SKM-1 (cell line): ENCODE measurements around the gene UMODL1.

Experiments used
- DNase-seq: peaks from one replicate; lab custom pipeline; 2025; ENCODE audit not compliant: unreplicated experiment; lab: John Stamatoyannopoulos, UW

Gene UMODL1

DNA sequence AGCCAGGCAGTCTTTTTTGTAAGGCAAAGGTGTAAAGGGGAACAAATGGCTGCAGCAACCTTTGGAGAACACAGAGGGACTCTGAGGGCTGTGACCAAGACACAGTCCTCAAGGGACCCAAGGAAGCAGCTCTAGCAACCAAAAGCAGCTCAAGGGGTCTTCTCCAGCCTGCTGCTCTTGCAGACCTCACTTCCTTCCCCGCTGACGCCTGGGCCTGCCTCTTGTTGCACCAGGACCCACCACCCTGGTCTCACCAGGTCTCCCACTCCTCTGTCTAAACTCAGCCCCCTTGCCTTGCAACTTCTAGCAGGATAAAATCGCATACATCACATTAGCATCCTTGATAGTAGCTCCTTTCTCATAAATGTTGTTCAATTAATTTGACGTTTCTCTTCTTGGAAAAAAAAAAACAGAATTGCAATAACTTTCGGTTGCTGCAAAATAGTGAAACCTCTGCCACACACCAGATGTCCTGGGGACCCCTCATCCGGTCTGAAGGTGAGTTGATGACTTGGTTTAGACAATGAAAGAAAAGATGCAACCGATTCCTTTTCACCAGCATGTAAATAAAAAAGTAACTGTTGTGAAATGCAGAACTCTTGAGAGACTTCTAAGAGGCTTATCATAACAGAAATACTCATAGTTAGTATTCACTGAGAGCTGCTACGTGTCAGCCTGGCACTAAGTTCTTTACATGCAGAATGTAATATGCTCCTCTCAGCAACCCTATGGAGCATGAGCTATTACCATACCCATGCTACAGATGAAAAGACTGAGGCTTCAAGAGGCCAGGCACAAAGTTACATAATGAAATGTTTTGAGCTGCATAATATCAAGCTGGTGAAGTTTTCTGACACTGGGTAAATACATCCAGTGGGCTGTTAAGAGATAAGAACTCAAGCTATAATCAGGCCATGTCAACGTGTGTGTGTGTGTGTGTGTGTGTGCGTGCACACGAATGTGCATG is 58.5 kb downstream of the UMODL1 start:
- DNase-seq = no peak

DNA sequence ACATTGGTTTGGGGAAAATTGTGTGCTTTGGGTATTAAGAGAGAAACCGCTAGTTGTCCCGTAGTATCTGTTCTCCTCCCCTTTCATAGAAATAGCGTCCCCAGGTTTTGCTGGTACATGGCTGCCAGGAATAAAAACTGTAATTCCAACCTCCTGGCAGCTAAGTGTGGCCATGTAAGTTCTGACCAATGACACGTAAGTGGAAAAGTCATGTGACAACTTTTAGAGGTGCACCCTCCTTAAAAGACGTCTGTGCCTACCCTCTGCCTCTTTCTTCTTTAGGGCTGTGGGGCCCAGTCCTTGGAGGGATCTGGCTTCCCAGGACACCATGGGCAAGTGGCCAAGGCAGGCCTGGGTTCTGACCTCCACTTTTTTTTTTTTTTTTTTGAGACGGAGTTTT is 59.3 kb downstream of the UMODL1 start:
- DNase-seq = no peak

DNA sequence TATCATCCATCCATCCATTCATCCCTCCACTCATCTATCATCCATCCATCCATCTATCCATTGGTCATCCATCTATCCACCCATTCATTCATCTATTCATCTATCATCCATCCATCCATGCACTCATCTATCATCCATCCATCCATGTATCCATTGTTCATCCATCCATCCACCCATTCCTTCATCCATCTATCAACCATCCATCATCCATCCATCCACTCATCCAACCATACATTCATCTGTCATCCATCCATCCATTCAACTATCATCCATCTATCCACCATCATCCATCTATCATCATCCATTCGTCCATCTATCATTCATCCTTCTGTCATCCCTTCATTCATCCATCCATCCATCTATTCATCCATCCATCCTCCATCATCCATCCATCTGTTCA is 61.1 kb downstream of the UMODL1 start:
- no peak for DNase-seq

DNA sequence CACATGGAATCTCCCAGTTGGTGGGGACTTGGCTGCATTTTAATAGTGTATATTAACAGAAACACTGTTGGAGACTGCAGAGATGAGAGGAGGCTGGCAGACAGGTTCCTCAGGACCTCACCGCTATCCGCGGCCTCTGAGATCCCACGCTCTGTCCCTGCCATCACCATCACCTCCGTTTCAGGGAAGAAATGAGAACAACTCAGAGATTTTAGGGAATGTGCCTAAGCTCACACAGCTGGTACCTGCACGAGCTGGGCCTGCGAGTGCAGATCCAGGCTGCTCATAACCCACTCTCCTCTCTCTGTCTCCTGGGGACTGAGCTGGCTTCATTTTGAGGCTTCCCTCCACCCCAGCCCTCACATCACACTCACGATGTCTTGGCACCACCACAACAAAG is 62.0 kb downstream of the UMODL1 start:
- no peak for DNase-seq

DNA sequence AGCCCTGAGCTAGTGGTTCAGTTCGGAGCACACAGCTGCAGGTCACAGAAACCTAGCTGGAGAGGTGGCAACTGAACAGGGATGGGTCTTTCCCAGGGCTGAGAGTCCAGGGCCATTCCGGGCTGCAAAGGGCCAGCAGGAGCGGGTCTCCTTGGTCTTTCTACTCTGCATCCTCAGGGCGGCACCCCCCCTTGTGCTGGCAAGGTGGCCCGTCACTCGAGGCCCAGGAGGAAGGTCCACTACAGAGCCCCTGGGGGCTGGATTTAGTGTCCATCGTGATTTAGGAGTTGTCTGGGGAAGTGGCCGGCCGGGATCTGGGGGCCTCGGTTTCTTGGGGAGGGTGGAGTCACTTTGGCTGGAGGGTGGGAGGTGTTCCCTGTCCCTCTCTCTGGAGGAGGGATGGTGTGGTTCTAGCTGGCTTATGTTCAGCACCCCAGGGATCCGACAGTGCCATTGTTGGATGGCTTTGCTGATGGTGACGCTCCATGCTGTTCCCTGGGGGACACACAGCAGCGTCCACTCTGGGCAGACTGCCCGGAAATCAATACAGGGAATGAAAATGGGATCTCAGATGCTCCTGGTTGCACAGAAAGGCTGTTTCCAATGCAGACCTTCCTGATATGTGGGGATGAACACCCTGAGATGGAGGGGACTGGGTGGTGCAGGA is 64.4 kb downstream of the UMODL1 start:
- no peak for DNase-seq

DNA sequence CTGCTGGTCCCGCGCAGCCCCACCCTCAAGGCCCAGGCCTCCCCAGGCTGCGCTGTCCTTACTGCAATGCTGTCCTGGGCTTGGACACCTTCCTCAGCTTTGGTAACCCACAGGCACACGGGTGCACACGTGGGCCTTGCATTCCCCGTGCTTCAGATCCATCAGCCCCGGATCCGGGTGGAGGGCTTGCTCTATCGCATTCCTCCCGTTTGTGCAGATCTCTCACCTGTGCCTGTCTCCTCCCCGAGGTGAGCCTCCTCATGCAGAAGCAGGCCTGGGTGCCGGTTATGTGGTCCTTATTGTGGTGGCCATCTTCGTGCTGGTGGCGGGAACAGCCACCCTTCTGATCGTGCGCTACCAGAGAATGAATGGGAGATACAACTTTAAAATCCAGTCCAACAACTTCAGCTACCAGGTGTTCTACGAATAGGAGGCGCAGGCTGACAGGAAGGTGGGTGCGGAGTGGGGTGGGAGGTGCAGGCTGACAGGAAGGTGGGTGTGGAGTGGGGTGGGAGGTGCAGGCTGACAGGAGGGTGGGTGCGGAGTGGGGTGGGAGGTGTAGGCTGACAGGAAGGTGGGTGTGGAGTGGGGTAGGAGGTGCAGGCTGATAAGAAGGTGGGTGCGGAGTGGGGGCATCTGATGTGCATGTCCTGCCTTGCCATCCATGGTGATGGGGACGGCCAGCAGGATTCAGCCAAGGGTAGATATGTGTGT is 66.2 kb downstream of the UMODL1 start:
- DNase-seq = no peak

DNA sequence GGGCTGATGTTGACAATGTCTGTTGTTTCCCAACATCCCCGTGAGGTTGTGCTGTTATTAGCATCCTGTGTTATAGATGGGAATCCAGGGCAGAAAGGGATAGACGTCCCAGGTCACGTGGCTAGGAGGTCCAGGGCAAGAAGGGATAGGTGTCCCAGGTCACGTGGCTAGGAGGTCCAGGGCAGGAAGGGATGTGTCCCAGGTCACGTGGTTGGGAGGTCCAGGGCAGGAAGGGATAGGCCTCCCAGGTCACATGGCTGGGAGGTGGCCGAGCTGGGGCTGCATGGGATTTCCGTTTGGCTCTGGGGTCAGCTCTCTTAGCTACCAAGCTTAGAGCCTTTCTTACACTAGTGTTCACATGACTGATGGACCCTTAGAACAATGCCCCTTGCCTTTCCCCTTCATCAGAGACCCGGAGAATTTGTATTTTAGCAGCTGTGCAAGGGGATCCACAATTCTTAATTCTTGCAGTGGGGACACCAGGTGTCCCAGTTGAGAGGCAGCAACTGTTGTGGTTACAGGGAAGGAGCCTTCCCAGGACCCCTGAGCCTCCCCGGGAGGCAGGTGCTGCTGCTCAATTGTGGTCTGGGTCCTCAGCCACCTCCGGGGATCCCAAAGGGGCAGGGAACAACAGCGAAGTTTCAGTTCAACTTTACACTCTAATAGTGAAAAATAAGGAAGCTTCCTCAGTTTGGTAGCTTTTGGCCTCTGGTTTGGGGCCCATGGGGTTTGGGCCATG is 69.2 kb downstream of the UMODL1 start:
- no peak for DNase-seq

DNA sequence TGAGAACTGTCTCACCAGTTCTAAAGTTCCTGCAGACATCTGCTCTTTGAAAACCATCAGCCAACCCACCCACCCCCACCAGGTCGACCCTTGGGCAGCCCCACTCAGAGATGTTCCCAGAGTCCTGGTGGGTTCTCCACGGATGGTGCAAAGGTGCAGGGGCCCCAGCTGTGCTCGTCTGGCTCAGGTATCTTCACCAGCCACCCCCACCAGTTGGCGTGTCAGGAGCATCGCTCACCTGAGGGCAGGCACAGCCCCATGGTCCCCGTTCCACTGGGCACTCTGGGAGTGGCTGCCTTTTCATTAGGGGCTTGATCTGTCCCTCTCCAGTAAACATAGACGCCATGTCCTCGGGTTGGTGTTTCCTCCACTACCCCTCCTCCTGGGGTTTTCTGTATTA is 70.5 kb downstream of the UMODL1 start:
- DNase-seq = no peak

DNA sequence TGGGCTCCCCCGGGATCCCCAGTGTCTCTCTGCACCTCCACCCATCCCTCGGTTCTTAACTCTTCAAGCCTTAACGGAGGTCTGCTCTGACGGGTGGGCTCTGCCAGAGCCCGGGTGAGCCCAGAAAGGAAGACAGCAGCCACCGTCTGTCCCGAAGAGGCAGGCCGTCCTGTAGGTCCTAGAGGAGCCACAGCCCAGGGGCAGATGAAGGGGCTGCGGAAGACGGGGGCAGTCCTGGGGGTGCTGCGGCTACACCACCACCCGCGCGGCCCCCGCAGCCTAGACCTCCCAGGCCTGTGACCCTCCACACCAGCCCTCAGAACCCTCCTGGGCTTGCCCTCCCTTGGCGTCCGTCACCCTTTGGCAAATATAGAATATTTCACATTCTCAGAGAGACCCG is 71.0 kb downstream of the UMODL1 start:
- DNase-seq = no peak

DNA sequence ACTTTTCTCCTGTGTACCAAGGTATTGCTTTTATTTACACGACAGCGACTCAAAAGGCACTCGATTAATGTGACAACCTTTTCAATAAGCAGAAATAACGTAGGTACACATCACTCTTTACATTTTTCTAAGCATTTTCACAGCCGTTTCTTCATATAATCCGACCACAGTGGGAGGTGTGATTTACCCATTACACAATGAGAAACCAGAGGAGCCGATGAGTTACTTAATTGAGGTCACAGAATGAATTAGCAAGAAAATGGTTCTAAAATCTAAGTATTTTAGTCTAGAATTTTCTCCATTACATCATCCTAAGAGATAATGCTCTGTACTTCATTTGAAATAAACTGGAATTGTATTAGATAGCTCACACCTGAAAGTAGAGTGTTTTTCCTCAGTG is 71.5 kb downstream of the UMODL1 start:
- DNase-seq = no peak

DNA sequence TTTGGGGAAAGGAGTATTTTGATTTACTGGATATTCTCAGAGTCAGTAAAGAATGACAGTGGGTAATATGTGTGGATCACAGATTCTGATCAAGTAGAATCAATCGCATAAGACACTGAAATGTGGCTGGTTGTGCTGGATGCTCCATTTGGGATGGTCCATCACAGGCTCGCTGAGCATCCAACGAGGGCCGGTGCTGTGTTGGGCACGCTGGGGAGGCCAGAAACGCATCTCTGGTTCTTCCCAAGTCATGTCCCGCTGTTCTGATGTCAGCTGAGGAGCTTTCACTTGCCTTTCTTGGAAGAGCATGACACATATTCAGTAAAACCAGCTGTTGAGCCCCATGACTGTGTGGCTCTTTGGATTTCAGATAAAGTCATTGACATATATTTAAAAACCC is 72.0 kb downstream of the UMODL1 start:
- no peak for DNase-seq

DNA sequence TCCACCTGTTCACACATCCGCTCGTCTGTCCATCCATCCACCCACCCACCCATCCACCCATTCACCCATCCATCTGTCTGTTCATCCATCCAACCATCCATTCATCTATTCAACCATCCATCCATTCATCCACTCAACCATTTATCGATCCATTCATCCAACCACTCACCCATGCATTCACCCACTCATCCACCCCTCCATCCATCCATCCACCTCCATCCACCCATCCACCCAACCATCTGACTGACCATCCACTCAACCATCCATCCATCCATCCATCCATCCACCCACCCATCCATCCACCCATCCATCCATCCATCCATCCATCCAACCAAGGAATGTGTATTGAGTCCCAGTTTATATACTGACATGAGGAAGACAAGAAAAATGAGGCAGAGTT is 73.1 kb downstream of the UMODL1 start:
- no peak for DNase-seq

DNA sequence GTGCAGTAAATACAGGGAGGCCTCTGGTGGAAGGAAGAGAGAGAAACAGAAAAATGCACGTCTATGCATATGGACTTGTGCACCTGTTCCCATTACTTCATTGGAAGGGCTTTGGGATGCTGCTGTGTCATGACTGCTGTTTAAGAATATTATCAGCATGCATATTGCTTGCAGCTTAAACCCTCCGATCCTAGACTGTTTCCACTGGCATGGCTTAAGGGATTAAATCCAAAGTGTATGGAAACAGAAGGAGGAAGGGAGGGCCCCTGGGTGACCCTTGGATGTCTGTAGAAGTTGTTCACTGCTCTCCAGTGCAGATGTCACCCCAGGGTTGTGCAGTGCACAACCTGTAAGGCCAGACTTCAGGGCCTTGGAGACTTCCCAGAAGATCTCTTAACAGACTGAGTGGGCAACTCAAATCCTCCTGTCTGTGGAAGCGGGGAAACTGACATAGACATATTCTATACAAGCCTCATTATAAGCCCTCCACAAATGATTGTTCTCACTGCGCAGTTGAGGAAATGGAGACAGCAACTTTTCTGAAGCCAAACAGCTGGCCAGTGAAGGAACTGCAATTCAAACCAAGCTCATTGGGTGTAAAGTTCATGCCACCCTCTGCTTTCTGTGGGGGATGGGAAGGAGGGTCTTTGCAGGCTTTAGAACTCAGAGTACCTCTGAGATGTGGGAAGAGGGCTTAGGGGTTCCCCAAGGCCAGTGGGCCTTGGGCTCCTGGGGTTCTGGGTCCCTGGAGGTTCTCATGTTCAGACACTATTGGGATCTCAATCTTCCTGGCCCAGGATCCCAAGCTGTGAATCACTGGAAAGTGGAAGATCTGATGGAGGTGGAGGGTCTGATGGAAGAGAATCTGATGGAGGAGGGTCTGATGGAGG is 73.8 kb downstream of the UMODL1 start:
- DNase-seq = no peak

DNA sequence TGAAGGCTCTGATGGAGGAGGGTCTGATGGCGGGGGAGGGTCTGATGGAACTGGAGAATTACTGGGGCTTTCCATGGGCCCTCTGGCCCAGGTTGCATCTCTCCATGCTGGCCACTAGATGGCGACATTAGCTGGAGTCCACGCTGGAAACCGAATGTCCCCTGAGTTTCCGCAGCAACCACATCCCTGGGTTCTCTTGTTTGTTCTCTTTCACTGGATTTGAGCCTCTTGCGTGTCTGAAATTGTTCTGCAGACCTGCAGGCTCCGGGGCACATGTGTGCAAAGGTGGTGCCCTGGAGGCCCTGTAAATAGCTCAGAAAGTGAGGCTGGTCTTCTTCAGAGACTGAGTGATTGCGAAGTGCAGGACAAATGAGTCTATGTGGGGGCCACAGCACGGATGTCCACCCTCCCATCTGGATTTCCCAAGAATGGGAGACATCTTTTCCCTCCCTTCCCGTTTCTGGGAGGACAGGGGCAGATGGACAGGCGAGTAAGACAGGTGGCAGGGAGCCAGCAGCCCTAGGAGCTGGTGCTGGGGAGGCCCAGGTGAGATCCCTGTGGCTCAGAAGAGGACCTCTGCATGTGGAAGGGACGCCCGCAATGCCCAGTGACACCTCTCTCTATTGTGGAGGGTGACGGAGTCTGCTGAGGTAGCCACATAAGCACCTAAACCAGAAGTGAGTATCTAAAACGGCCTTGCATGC is 74.6 kb downstream of the UMODL1 start:
- DNase-seq = peak; percentile 64

DNA sequence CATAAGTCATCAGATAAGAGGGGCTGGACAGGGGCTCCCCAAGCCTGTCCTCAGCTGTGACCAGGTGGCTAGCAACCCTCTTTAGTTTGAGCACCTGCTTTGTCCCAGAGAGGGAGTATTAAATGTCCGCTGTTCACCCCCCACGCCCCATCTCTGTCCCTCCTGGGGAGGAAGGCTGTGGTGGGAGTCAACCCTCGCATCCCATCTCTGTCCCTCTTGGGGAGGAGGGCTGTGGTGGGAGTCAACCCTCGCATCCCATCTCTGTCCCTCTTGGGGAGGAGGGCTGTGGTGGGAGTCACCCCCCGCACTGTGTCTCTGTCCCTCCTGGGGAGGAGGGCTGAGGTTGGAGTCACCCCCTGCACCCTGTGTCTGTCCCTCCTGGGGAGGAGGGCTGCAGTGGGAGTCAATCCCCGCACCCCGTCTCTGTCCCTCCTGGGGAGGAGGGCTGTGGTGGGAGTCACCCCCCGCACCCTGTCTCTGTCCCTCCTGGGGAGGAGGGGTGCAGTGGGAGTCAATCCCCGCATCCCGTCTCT is 75.2 kb downstream of the UMODL1 start:
- no peak for DNase-seq

DNA sequence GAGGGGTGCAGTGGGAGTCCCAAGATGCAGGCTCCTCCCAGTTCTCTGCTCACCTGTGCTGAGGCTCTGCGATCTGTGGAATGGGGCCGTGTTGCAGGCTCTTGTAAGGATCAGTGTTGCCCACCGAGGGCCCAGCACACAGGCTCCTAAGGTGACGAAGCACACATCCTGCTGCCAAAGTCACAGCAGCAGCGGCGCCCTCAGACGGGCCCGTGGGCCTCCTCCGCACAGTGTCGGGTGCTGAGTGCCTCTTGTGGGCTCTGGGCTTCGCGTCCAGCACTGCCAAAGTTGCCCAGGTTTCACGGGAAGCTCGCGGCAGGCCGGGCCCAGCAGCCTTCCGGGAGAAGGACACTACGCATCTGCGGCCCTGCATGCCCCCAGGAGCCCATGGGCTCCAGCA is 75.7 kb downstream of the UMODL1 start:
- DNase-seq = no peak

DNA sequence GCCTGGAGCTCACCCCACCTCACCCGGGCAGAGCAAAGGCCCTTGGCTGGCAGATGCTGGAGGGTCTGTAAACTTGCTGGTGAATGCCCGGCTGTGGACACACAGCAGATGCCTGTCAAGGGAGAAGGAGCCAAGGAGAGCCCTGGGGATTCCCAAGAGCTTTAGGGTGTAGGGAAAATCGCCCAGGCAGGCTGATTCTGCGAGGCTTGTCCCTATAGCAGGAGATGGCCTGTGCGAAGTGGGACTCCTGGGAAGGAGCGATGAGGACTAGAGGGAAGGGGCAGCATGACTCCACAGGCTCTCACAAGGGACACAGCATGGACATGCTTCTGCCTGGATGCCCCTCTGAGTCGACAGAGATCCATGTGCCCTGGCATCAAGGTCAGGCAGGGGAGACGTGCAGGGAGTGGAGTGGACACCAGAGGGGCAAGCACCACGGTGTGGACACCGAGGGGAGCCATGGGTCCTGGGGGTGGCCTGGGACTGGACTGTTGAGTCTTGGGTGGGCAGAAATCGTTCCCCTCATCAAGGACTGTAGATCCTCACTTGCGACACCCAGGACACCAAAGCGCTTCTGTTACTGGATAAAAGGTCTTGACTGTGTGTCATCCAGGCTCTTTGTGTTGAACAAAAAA is 76.4 kb downstream of the UMODL1 start:
- no peak for DNase-seq

DNA sequence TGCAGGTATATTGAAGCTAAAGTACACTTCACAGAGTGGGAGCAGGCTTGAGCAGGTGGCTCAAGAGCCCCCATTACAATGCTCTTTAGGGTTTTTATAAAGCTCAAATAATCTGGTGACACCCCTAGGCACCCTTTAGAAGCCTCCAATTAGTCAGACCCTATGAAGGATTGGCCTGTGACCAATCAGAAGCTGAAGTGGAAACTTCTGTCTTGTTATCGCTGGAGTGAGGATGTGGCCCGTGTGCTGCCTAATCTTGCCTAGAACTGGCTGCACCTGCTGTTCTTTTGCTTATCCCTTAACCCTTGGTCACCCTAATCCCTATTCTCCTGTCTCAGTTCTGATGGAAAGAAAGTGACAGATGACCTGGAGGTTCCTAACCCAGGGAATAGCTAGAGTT is 77.0 kb downstream of the UMODL1 start:
- DNase-seq = no peak

DNA sequence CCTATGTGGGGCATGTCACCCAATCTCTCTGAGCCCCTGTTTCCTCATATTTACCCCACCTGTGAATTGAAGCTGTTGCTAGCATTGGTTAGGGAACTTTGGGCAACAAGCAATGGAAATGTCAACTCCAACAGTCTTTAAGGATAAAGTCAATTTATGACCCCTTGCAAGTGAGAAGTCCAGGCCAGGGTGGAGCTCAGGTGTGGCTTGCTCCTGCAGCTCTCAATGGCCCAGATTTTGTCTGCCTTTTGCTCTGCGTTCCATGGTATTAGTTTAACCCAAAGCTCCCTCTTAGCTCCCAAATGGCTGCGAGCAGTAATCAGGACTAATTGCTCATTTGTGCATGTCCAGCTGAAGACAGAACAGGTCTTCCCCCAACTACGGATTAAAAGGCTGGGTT is 77.5 kb downstream of the UMODL1 start:
- no peak for DNase-seq
